Cardiac fibroblast (primary cell): Measurements from ENCODE around the gene IFITM1.

Experiments used
- DNase-seq, 2 donors: peaks; one replicate each; pipeline versions ENCODE4 v3.0.0 to v3.0.0-alpha.2; 2010; ENCODE audit warnings: low read depth in 2 of 2
- H3K4me3 ChIP-seq, 2 donors: replicated peaks in 1 of 2; 1 replicate in 1 of 2; 2 replicates in 1 of 2; pipeline ENCODE4 v1.5.1; 2011; ENCODE audit warnings: low read depth in 2 of 2, low read length in 2 of 2, mild to moderate bottlenecking in 2 of 2, moderate library complexity in 1 of 2
- CTCF ChIP-seq: IDR thresholded peaks from one replicate; pipeline ENCODE4 v1.5.1; 2011; ENCODE audit warnings: low read depth, mild to moderate bottlenecking, low read length, inconsistent platforms

IFITM1 gene

GRCh38 chr11:271319-271715 is 42.5 kb upstream of the IFITM1 start:
- H3K4me3 ChIP-seq = no peak overlapping the region
- no peak for TF ChIP-seq CTCF
- DNase-seq = no peak

- DNase-seq = no peak
- TF ChIP-seq CTCF = no peak
- H3K4me3 ChIP-seq = no peak overlapping the region
Observed at GRCh38 chr11:272195-272930, 41.5 kb upstream of the IFITM1 start.

- H3K4me3 ChIP-seq = no peak overlapping the region
- DNase-seq = no peak
- no peak for TF ChIP-seq CTCF
Observed at GRCh38 chr11:272931-273198, 41.0 kb upstream of the IFITM1 start.

- no peak for DNase-seq
- TF ChIP-seq CTCF = no peak
- no peak overlapping the region for H3K4me3 ChIP-seq
Observed at GRCh38 chr11:276219-276618, 37.6 kb upstream of the IFITM1 start.

- TF ChIP-seq CTCF = no peak
- no peak within 1 kb of the TSS for H3K4me3 ChIP-seq
- DNase-seq = no peak
Observed at GRCh38 chr11:278001-278951, 35.6 kb upstream of the IFITM1 start, which contains the start of gene NLRP6. Gene NLRP6, plus strand, starts transcription at chr11:278407. Its CDS starts 163 bp downstream, at chr11:278570.

GRCh38 chr11:279040-279965 is 34.5 kb upstream of the IFITM1 start:
- no peak for TF ChIP-seq CTCF
- no peak for DNase-seq
- no peak overlapping the region for H3K4me3 ChIP-seq
